Trophoblast cell (in vitro differentiated cells and primary cell): Measurements from ENCODE around the gene SLC1A3.

Source experiments
- DNase-seq, 2 donors: peaks; one replicate each; pipeline ENCODE4 v3.0.0-alpha.2; 2016
- H2AFZ ChIP-seq: 2 replicates; pipeline ENCODE4 v1.6.1; 2013; ENCODE audit warnings: low read length, moderate library complexity, mild to moderate bottlenecking; ENCODE audit not compliant: insufficient read depth, poor library complexity
- H2AK5ac ChIP-seq: 2 replicates; pipeline ENCODE4 v1.6.1; 2013; ENCODE audit warnings: mild to moderate bottlenecking, low read length
- H2BK120ac ChIP-seq: 2 replicates; pipeline ENCODE4 v1.6.1; 2013; ENCODE audit warnings: low read length, mild to moderate bottlenecking, moderate library complexity; ENCODE audit not compliant: insufficient read depth, poor library complexity
- H2BK12ac ChIP-seq: 2 replicates; pipeline ENCODE4 v1.6.1; 2013; ENCODE audit warnings: mild to moderate bottlenecking, low read length, moderate library complexity
- H2BK5ac ChIP-seq: 2 replicates; pipeline ENCODE4 v1.6.1; 2013; ENCODE audit warnings: low read length, low read depth, moderate library complexity, mild to moderate bottlenecking; ENCODE audit not compliant: poor library complexity
- H3K14ac ChIP-seq: 2 replicates; pipeline ENCODE4 v1.6.1; 2013; ENCODE audit warnings: mild to moderate bottlenecking, low read length
- H3K18ac ChIP-seq: 2 replicates; pipeline ENCODE4 v1.6.1; 2013; ENCODE audit warnings: mild to moderate bottlenecking, low read length
- H3K23ac ChIP-seq: 2 replicates; pipeline ENCODE4 v1.6.1; 2013; ENCODE audit warnings: low read length
- H3K27ac ChIP-seq: 2 replicates; pipeline ENCODE4 v1.5.1; 2013; ENCODE audit warnings: low read depth, mild to moderate bottlenecking, inconsistent platforms, low read length, moderate library complexity
- H3K27me3 ChIP-seq: 2 replicates; pipeline ENCODE4 v1.6.1; 2013; ENCODE audit warnings: inconsistent platforms, mild to moderate bottlenecking, low read length, moderate library complexity; ENCODE audit not compliant: insufficient read depth
- H3K36me3 ChIP-seq, 2 experiments: 1 replicate in 1 of 2; 2 replicates in 1 of 2; pipeline ENCODE4 v1.6.1; 2013; ENCODE audit warnings: low read length in 2 of 2, mild to moderate bottlenecking in 2 of 2, moderate library complexity in 1 of 2; ENCODE audit not compliant: insufficient read depth in 2 of 2, control insufficient read depth in 1 of 2
- H3K4ac ChIP-seq: 2 replicates; pipeline ENCODE4 v1.6.1; 2013; ENCODE audit warnings: low read depth, mild to moderate bottlenecking, low read length, moderate library complexity
- H3K4me1 ChIP-seq, 2 experiments: 1 replicate in 1 of 2; 2 replicates in 1 of 2; pipeline ENCODE4 v1.6.1; 2013; ENCODE audit warnings: low read length in 2 of 2, mild to moderate bottlenecking in 2 of 2, moderate library complexity in 1 of 2; ENCODE audit not compliant: insufficient read depth in 2 of 2, control insufficient read depth in 1 of 2
- H3K4me2 ChIP-seq: 2 replicates; pipeline ENCODE4 v1.6.1; 2013; ENCODE audit warnings: inconsistent platforms, mild to moderate bottlenecking, low read length, moderate library complexity
- H3K4me3 ChIP-seq: 2 replicates; pipeline ENCODE4 v1.5.1; 2013; ENCODE audit warnings: mild to moderate bottlenecking, low read depth, low read length, inconsistent platforms
- H3K79me1 ChIP-seq: one replicate; pipeline ENCODE4 v1.6.1; 2013; ENCODE audit warnings: low read length
- H3K79me2 ChIP-seq: 2 replicates; pipeline ENCODE4 v1.6.1; 2013; ENCODE audit warnings: low read length, mild to moderate bottlenecking; ENCODE audit not compliant: control insufficient read depth, insufficient read depth, poor library complexity
- H3K9ac ChIP-seq: 2 replicates; pipeline ENCODE4 v1.6.1; 2013; ENCODE audit warnings: mild to moderate bottlenecking, low read length
- H3K9me3 ChIP-seq: 2 replicates; pipeline ENCODE4 v1.6.1; 2013; ENCODE audit warnings: low read depth, mild to moderate bottlenecking, control low read depth, inconsistent platforms, low read length; ENCODE audit not compliant: insufficient read depth
- H4K12ac ChIP-seq: 2 replicates; pipeline ENCODE4 v1.6.1; 2013; ENCODE audit warnings: low read depth, mild to moderate bottlenecking, low read length, moderate library complexity
- H4K8ac ChIP-seq: 2 replicates; pipeline ENCODE4 v1.6.1; 2013; ENCODE audit warnings: low read depth, mild to moderate bottlenecking, low read length, moderate library complexity
- H4K91ac ChIP-seq: one replicate; pipeline ENCODE4 v1.6.1; 2013; ENCODE audit warnings: low read depth, mild to moderate bottlenecking, low read length, moderate library complexity
- WGBS: extraction: QIAGEN DNeasy Blood & Tissue Kit; methylation state at CpG from one replicate; pipeline ENCODE4 v1.1.7; 2013; ENCODE audit warnings: missing lambda C conversion rate; ENCODE audit not compliant: insufficient read length, insufficient coverage; ENCODE audit errors: extremely low coverage; 5-methylcytosine and 5-hydroxymethylcytosine counted together

Gene SLC1A3

GRCh38 chr5:36726767-36727166 is 120.4 kb downstream of the SLC1A3 start:
- no peak for DNase-seq
- Histone ChIP-seq H3K36me3 (no peaks in the 10 kb centered on the region), H2AFZ (no peak overlapping the region), H4K8ac (no peak overlapping the region), H4K91ac (no peak overlapping the region), H3K14ac (no peak overlapping the region), H2BK5ac (no peak overlapping the region), H3K27ac (no peak overlapping the region), H2BK120ac (no peak overlapping the region), H3K9ac (no peak overlapping the region), H3K79me2 (no peaks in the 10 kb centered on the region), H4K12ac (no peak overlapping the region), H3K4me2 (no peak overlapping the region), H3K79me1 (no peaks in the 10 kb centered on the region), H2BK12ac (no peak overlapping the region), H3K27me3 (no peaks in the 10 kb centered on the region), H3K4ac (no peak overlapping the region), H3K9me3 (no peaks in the 10 kb centered on the region), H3K18ac (no peak overlapping the region), H3K23ac (no peak overlapping the region), H2AK5ac (no peak overlapping the region), H3K4me3 (no peak overlapping the region), H3K4me1 (no peaks in the 10 kb centered on the region)
- WGBS, result no CpG with 5 or more reads among the region's 1 CpG

- Histone ChIP-seq H2AK5ac (no peak overlapping the region), H4K8ac (no peak overlapping the region)
Observed at GRCh38 chr5:36728697-36729543, 122.5 kb downstream of the SLC1A3 start.

GRCh38 chr5:36730537-36731216 is 124.3 kb downstream of the SLC1A3 start:
- H3K23ac ChIP-seq, result no peak overlapping the region
- H2AK5ac ChIP-seq, result no peak overlapping the region
- H3K79me1 ChIP-seq, result no peaks in the 10 kb centered on the region
- H3K4me1 ChIP-seq, result no peaks in the 10 kb centered on the region
- no peak overlapping the region for H3K27ac ChIP-seq
- no peak overlapping the region for H2BK5ac ChIP-seq
- H2BK12ac ChIP-seq, result no peak overlapping the region
- H3K18ac ChIP-seq, result no peak overlapping the region
- no peak overlapping the region for H4K12ac ChIP-seq
- no peak overlapping the region for H4K8ac ChIP-seq
- H3K9ac ChIP-seq, result no peak overlapping the region
- H2BK120ac ChIP-seq, result no peak overlapping the region
- no peaks in the 10 kb centered on the region for H3K36me3 ChIP-seq
- H3K27me3 ChIP-seq, result no peaks in the 10 kb centered on the region
- no peaks in the 10 kb centered on the region for H3K9me3 ChIP-seq
- H3K4me2 ChIP-seq, result no peak overlapping the region
- no peak overlapping the region for H2AFZ ChIP-seq
- H3K79me2 ChIP-seq, result no peaks in the 10 kb centered on the region
- H3K4ac ChIP-seq, result no peak overlapping the region
- WGBS, result no CpG with 5 or more reads among the region's 6 CpGs
- peak; percentile 28 to 65 for DNase-seq
- no peak overlapping the region for H4K91ac ChIP-seq
- no peak overlapping the region for H3K4me3 ChIP-seq
- no peak overlapping the region for H3K14ac ChIP-seq

More at GRCh38 chr5:36728697-36729543, 122.5 kb downstream of the SLC1A3 start:
- H3K4me2 ChIP-seq, result no peak overlapping the region
- DNase-seq, result peak; percentile 16 to 92
- H2BK120ac ChIP-seq, result no peak overlapping the region
- no peak overlapping the region for H4K91ac ChIP-seq
- no peak overlapping the region for H3K27ac ChIP-seq
- no peak overlapping the region for H3K14ac ChIP-seq
- no peak overlapping the region for H3K23ac ChIP-seq
- H3K79me2 ChIP-seq, result no peaks in the 10 kb centered on the region
- H3K36me3 ChIP-seq, result no peaks in the 10 kb centered on the region
- WGBS, result no CpG with 5 or more reads among the region's 6 CpGs
- H3K9me3 ChIP-seq, result no peaks in the 10 kb centered on the region
- H2BK12ac ChIP-seq, result no peak overlapping the region
- H3K27me3 ChIP-seq, result no peaks in the 10 kb centered on the region
- H3K9ac ChIP-seq, result no peak overlapping the region
- no peak overlapping the region for H3K4ac ChIP-seq
- no peak overlapping the region for H3K4me3 ChIP-seq
- no peak overlapping the region for H4K12ac ChIP-seq
- H2AFZ ChIP-seq, result no peak overlapping the region
- no peak overlapping the region for H3K18ac ChIP-seq
- H3K79me1 ChIP-seq, result no peaks in the 10 kb centered on the region
- no peaks in the 10 kb centered on the region for H3K4me1 ChIP-seq
- H2BK5ac ChIP-seq, result no peak overlapping the region

GRCh38 chr5:36733183-36733582 is 126.8 kb downstream of the SLC1A3 start:
- Histone ChIP-seq H3K9ac (no peak overlapping the region), H3K79me1 (no peaks in the 10 kb centered on the region), H2BK12ac (no peak overlapping the region), H3K18ac (no peak overlapping the region), H2AFZ (no peak overlapping the region), H3K4me3 (no peak overlapping the region), H3K79me2 (no peaks in the 10 kb centered on the region), H3K4ac (no peak overlapping the region), H4K8ac (no peak overlapping the region), H3K23ac (no peak overlapping the region), H3K4me1 (no peaks in the 10 kb centered on the region), H3K36me3 (no peaks in the 10 kb centered on the region), H3K27me3 (no peaks in the 10 kb centered on the region), H2BK5ac (no peak overlapping the region), H2AK5ac (no peak overlapping the region), H3K14ac (no peak overlapping the region), H4K91ac (no peak overlapping the region), H3K9me3 (peaks cover 3% of the 10 kb centered on the region), H4K12ac (no peak overlapping the region), H3K27ac (no peak overlapping the region), H3K4me2 (no peak overlapping the region), H2BK120ac (no peak overlapping the region)
- no peak for DNase-seq
- WGBS, result no CpG with 5 or more reads among the region's 5 CpGs
